Thyroid gland (tissue), 4 donors: ENCODE results near the gene NENF.

Source experiments
- CTCF ChIP-seq, 6 experiments: fragments of 200-600 bp in 3 of 6; fragments of 450-650 bp in 3 of 6; sonication (generic) in 3 of 6; IDR thresholded peaks; one replicate each; pipeline ENCODE4 v1.5.1; 2016 to 2019; ENCODE audit warnings: antibody characterized with exemption in 6 of 6, mild to moderate bottlenecking in 2 of 6, inconsistent platforms in 1 of 6, moderate library complexity in 1 of 6
- POLR2A ChIP-seq, 2 donors: fragments of 450-650 bp; IDR thresholded peaks; one replicate each; pipeline ENCODE4 v1.6.1; 2017; ENCODE audit warnings: antibody characterized with exemption in 2 of 2, mild to moderate bottlenecking in 2 of 2, moderate library complexity in 1 of 2

- no peak for TF ChIP-seq CTCF (IDR thresholded peaks at IDR 0.05)
- TF ChIP-seq POLR2A (IDR thresholded peaks at IDR 0.05) = no peak
Observed at GRCh38 chr1:212490276-212490675, 57.6 kb downstream of the NENF start.
